H7 (cell line): Measurements from ENCODE around the gene SOX5. TPM values are rescaled to one million over a fixed set of nuclear protein-coding genes. Genes with fewer than 3 reads are reported as not detected.
"Not testable (repeated sequence)": the region's sequence is repeated elsewhere in the genome, so short reads cannot be mapped to it uniquely, and the experiment has no call there.

Source experiments
- DNase-seq: peaks from one replicate; pipeline ENCODE4 v3.0.0; 2012
- H3K27me3 ChIP-seq: 2 replicates; pipeline ENCODE4 v1.6.0; 2011; ENCODE audit warnings: mild to moderate bottlenecking, low read length; ENCODE audit not compliant: control insufficient read depth, insufficient read depth
- H3K36me3 ChIP-seq: replicated peaks from 2 replicates; pipeline ENCODE4 v1.5.1; 2011; ENCODE audit warnings: low read length; ENCODE audit not compliant: control insufficient read depth, insufficient read depth
- H3K4me3 ChIP-seq: 2 replicates; pipeline ENCODE4 v1.5.1; 2011; ENCODE audit warnings: low read depth, mild to moderate bottlenecking, control low read depth, low read length, moderate library complexity; ENCODE audit not compliant: insufficient read depth
- total RNA-seq: library from RNA; depleted of rRNA; stranded (reverse); fragments of >200 nt; shearing (Covaris generic); gene quantifications from 2 replicates; pipeline ENCODE4 v1.2.3, GENCODE V29; 2014

Gene SOX5
- total RNA-seq, 1 experiment from 2014 or later, result 3.3 TPM

DNA sequence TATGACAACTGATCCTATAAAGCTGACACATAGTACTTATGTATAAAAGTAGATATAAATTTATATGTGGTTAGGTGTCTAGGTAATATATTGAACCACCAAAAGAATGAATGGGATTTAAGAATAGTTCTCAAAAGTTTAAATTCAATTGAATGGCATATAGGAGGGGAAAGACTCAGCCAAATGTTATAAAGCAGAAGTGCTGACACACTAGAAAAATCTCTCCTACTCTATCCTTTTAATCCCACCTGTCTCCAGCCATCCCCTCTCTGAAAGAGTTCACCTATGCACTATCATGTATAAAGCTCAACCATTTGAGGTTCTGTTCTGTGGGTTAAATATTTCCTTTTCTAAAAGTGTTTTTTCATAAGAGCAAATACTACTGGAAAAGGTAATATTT is 400.7 kb downstream of the SOX5 start:
- Histone ChIP-seq H3K4me3 (no peak overlapping the region), H3K27me3 (no peaks in the 10 kb centered on the region), H3K36me3 (no peaks in the 10 kb centered on the region)
- no peak for DNase-seq

DNA sequence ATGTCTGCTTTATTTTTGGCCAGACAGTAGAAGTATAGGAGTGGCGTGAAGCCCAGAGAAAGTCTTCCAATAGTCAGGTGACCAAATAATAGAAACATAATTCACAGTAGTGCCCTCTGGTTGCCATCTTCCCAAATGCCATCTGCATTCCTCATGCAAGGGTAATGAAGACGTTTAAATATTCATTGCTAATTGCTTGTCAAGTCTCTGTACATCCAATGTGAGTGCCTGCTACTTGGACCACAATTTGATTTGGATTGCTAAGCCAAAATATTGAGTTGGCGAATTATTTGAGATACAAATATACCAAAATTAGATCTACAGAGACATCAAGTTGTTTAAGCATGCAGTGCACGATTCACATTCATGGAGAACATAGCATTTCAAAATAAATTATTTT is 402.7 kb downstream of the SOX5 start:
- Histone ChIP-seq H3K27me3 (no peaks in the 10 kb centered on the region), H3K36me3 (no peaks in the 10 kb centered on the region), H3K4me3 (no peak overlapping the region)
- DNase-seq, result no peak

DNA sequence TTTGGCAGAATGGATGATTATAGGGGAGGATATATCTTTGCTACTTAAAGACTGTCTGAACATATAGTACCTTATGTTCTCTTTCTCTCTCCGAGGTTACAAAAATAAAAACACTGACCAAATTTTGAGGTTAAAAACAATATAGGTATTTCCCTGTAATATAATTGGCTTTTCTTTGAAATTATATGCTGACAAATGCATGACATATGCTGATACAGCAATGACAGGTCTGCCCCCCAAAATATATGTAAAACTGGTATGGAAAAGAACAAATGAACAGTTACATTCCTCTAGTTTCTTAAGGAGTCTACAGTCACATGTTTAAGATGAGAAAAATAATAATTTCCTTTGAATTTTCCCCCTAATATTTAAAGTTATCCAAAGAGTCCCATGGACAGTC is 405.7 kb downstream of the SOX5 start:
- no peak overlapping the region for H3K4me3 ChIP-seq
- no peaks in the 10 kb centered on the region for H3K27me3 ChIP-seq
- DNase-seq, result no peak
- no peaks in the 10 kb centered on the region for H3K36me3 ChIP-seq

DNA sequence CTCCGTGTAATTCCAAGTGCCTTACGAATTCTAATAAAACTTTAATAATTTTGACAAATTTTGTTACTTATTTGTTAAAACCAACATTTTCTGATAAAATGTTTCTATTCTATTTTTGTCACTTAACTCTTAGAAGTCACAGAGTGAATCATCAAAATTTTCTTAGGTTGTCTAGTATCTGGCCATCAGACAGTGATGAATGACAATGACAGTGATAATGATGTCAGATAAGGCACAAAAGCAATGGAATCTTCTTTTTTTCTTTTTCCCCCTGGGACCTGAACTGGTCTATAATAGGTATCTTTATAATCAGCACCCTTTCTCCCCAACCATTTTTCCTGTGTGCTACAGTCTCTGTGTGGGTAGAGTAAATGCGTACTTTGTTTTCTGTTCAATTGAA is 407.3 kb downstream of the SOX5 start:
- H3K27me3 ChIP-seq, result no peaks in the 10 kb centered on the region
- no peak for DNase-seq
- H3K4me3 ChIP-seq, result no peak overlapping the region
- H3K36me3 ChIP-seq, result no peaks in the 10 kb centered on the region

DNA sequence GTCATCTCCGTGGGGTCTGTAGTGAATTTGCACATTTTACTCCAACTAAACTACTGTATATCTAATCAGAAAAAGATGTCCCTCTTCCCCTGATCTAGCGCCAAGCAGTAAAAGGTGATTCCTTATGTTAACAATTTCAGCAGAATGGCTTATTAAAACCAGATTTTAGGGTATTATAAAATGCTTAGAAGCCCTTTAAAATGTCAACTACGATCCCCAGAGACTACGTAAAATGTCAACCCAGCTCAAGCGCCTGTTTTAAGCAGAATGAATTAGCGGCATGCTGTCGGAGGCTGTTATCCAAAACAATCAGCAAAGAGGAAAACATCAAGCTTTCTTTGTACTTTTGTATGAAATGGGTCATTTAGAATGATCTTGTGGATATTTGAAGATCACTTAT is 408.9 kb downstream of the SOX5 start:
- no peak overlapping the region for H3K4me3 ChIP-seq
- H3K36me3 ChIP-seq, result no peaks in the 10 kb centered on the region
- no peak for DNase-seq
- H3K27me3 ChIP-seq, result no peaks in the 10 kb centered on the region

DNA sequence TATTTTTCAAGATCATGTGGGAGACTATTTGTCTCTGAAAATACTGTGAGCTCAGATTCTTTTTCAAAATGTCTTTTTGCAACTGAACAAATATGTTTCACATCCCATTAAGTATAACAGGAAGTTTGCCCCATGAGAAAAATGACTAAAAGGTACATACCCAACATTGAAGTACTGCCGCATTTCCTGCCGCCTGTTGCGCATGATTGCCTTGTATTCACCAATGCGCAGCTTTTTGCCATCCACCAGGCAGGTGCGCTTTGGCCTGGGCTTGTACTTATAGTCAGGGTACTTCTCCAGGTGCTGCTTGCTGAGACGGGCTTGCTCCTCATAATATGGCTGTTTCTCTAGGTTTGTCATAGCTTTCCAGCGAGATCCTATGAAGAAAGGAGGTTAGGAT is 413.2 kb downstream of the SOX5 start:
- Histone ChIP-seq H3K36me3 (no peaks in the 10 kb centered on the region), H3K4me3 (no peak overlapping the region), H3K27me3 (no peaks in the 10 kb centered on the region)
- DNase-seq, result no peak

DNA sequence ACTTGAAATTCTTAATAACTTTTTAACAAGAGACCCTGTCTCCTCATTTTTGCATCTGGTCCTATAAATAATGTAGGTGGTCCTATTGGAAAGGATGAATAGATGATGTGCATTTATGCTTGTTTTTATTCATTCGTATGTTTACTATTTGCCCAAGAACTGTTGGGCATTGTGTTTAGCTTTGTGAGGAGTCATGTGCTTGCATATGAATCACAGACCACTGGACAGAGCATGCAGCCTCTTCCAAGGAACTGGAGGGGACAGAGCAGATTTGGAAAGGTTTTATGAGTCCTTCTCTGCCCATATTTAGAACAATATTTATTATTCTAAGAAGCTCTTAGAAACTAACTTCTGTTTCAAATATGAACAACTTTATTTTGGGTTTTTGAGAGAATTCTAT is 414.0 kb downstream of the SOX5 start:
- no peaks in the 10 kb centered on the region for H3K27me3 ChIP-seq
- DNase-seq, result no peak
- no peaks in the 10 kb centered on the region for H3K36me3 ChIP-seq
- H3K4me3 ChIP-seq, result no peak overlapping the region

DNA sequence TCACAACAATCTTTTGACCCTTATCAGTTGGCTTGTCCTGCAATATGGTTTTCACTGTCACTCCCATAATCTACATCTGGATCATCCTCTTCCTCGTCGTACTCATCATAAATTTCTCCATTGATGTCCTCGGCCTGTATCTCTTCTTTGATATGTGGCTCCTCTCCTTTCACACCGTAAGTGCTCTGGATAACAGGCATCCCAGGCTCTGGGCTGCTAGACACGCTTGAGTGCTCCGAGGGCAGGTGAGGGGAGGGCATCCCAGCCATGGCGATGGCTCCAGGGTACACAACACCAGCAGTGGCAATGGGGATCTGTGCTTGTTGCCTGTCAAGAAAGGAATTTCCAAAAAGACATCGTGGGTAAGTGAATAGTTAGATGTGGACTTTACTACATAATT is 415.3 kb downstream of the SOX5 start:
- Histone ChIP-seq H3K4me3 (no peak overlapping the region), H3K27me3 (no peaks in the 10 kb centered on the region), H3K36me3 (no peaks in the 10 kb centered on the region)
- DNase-seq, result no peak

DNA sequence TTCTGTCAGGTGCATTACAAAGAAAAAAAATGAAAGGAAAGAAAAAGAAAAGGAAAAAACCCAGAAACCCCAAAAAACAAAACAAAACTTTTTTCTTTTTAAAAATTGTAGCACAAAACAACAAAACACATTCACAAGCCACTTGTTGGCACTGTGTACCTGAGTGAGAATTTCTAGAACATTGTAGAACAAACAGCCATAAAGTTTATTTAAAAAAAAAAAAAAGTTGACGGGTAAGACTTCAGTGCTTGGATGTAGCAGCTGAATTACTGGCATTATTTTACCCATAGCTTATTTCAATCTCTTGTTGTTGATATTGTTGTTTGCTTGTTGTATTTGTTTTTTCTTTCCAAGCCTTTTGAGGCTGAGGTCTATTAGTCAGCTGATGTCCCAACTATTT is 415.8 kb downstream of the SOX5 start:
- no peak for DNase-seq

DNA sequence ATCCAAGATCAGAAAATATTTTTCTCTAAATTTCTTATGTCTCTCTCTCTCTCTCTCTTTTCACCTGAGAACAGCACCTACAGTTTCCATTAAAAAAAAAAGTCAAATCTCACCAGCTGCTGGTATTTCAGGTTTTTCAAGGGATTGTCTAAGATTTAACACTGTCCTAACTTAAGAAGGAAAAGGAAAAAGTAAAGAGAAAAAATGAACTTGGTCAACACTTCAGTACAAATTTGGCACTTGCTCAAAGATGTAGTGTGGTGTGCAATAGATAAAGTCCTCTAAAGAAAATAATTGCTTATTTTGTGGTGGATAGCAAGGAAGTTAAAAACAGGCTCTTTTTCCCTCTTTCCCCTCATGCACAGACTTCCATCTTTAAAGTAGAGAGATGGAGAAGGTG is 416.2 kb downstream of the SOX5 start:
- no peak overlapping the region for H3K4me3 ChIP-seq
- no peak for DNase-seq
- H3K27me3 ChIP-seq, result no peaks in the 10 kb centered on the region
- H3K36me3 ChIP-seq, result no peaks in the 10 kb centered on the region

More for the DNA sequence above, 415.8 kb downstream of the SOX5 start:
- no peaks in the 10 kb centered on the region for H3K36me3 ChIP-seq
- H3K27me3 ChIP-seq, result no peaks in the 10 kb centered on the region
- no peak overlapping the region for H3K4me3 ChIP-seq

DNA sequence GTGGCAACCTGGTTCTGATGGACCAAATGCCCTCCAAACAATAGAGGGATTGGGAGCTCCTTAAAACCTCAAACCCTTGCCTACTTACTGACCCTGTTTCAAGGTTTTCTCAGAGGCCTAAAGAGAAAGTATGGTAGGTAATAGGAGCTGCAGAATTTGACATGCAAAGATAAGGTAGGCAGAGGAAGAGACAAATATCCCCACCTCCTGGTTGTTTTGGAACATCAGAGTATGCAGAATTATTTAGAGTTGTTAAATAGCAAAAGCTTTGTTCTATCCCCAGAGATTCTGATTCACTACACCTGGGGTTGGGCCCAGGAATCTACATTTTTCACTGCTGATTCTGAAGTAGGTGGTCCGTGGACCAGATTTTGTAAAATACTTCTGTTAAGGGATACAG is 421.2 kb downstream of the SOX5 start:
- Histone ChIP-seq H3K36me3 (no peaks in the 10 kb centered on the region), H3K4me3 (no peak overlapping the region), H3K27me3 (no peaks in the 10 kb centered on the region)
- no peak for DNase-seq

DNA sequence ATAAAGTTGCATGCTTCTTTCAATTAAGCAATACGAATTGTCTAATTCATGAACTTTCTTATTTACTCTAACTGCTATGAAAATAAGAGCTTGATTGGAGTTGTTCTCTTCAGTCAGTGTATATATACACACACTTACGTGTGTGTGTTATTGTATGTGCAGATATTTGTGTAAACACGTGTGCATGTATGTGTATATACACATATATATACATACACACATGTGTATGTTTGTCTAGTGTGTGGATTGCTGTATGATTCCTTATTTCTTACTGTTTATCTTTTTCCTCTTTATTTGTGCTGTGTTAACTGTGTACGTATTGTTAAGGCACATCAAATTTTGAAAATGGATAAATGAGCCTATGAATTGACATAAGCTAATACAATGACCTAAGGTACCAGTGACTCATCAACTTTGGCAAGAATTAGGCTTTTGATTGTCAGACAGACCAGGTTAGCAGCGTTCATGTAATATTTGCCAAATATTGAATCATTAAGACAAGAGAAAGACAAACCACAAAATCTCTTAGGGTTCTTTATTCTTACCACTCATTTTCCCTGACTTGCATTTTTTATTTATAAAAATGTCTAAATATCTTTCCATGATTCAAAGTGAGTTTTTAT is 423.9 kb downstream of the SOX5 start:
- Histone ChIP-seq H3K36me3 (no peaks in the 10 kb centered on the region), H3K4me3 (no peak overlapping the region), H3K27me3 (no peaks in the 10 kb centered on the region)
- no peak for DNase-seq

DNA sequence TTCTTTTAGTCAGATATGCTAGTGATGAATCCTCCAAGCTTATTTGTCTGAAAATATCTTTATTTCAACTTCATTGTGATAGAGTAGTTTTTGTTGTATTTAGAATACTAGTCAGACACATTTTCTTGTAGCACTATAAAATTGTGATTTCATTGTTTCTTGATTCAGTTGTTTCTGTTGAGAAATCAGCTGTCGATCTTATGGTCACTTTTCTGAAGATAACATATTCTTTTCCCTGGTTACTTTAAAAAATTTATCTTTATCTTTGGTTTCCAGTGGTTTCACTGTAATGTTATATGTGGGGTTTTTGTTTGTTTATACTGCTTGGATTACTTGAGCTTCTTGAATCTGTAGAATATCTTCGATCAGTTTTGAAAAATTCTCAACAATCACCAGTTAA is 426.1 kb downstream of the SOX5 start:
- no peak for DNase-seq
- H3K36me3 ChIP-seq, result no peaks in the 10 kb centered on the region
- no peaks in the 10 kb centered on the region for H3K27me3 ChIP-seq
- H3K4me3 ChIP-seq, result no peak overlapping the region

DNA sequence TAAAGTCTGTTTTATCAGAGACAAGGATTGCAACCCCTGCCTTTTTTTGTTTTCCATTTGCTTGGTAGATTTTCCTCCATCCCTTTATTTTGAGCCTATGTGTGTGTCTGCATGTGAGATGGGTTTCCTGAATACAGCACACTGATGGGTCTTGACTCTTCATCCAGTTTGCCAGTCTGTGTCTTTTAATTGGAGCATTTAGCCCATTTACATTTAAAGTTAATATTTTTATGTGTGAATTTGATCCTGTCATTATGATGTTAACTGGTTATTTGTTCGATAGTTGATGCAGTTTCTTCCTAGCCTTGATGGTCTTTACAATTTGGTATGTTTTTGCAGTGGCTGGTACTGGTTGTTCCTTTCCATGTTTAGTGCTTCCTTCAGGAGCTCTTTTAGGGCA is 430.0 kb downstream of the SOX5 start:
- not testable (repeated sequence) for H3K4me3 ChIP-seq, DNase-seq, H3K36me3 ChIP-seq, H3K27me3 ChIP-seq

DNA sequence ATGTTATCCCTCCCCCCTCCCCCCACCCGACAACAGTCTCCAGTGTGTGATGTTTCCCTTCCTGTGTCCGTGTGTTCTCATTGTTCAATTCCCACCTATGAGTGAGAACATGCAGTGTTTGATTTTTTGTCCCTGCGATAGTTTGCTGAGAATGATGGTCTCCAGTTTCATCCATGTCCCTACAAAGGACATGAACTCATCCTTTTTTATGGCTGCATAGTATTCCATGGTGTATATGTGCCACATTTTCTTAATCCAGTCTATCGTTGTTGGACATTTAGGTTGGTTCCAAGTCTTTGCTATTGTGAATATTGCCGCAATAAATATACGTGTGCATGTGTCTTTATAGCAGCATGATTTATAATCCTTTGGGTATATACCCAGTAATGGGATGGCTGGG is 433.7 kb downstream of the SOX5 start:
- H3K4me3 ChIP-seq, DNase-seq, H3K27me3 ChIP-seq, H3K36me3 ChIP-seq: not testable (repeated sequence)

DNA sequence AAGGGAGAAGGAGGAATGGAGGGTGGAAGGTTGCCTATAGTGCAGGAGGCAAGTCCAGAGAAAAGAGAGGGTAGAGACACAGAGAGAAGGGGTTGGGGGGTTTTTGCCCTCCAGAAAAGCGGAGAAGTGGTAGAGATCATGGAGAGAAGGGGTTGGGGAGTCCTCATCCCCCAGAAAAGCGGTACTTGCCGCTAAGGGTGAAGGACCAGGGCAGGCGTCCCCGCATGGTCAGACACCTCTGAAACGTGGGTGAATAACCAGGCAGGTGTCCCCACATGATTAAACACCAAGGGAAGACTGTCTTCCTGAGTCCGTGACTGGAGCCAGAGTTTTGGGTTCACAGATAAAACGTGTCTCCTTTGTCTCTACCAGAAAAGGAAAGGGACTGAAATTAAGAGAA is 439.0 kb downstream of the SOX5 start:
- Histone ChIP-seq H3K36me3 (no peaks in the 10 kb centered on the region), H3K4me3 (no peak overlapping the region), H3K27me3 (no peaks in the 10 kb centered on the region)
- DNase-seq, result no peak
